Fibroblast of lung (primary cell): ENCODE measurements around the gene JADE2. TPM values are rescaled to one million over a fixed set of nuclear protein-coding genes. Genes with fewer than 3 reads are reported as not detected.
A peak's percentile ranks its signal among the peaks of the same experiment; 100 is the strongest.

Source experiments
- DNase-seq, 2 donors: peaks; one replicate each; pipeline versions ENCODE4 v3.0.0 to v3.0.0-alpha.2; 2010; ENCODE audit warnings: low read depth in 2 of 2
- H2AFZ ChIP-seq: 2 replicates; pipeline ENCODE4 v1.5.1; 2012; ENCODE audit warnings: low read length, control low read depth, inconsistent platforms
- H3K27ac ChIP-seq: 2 replicates; pipeline ENCODE4 v1.5.1; 2011; ENCODE audit warnings: low read length, control low read depth; ENCODE audit not compliant: insufficient read depth
- H3K27me3 ChIP-seq: 2 replicates; pipeline ENCODE4 v1.5.1; 2011; ENCODE audit warnings: mild to moderate bottlenecking, low read length; ENCODE audit not compliant: control insufficient read depth, insufficient read depth
- H3K36me3 ChIP-seq: 2 replicates; pipeline ENCODE4 v1.5.1; 2011; ENCODE audit warnings: low read length; ENCODE audit not compliant: control insufficient read depth, insufficient read depth
- H3K4me1 ChIP-seq: 2 replicates; pipeline ENCODE4 v1.5.1; 2011; ENCODE audit warnings: low read length; ENCODE audit not compliant: control insufficient read depth, insufficient read depth; ENCODE audit errors: extremely low read depth
- H3K4me2 ChIP-seq: 2 replicates; pipeline ENCODE4 v1.5.1; 2011; ENCODE audit warnings: low read length, control low read depth; ENCODE audit not compliant: insufficient read depth; ENCODE audit errors: extremely low read depth
- H3K4me3 ChIP-seq, 4 experiments: fragments of 200-600 bp in 1 of 4; sonication (generic) in 1 of 4; replicated peaks in 1 of 4; 2 replicates each; pipeline ENCODE4 v1.5.1; 2011 to 2016; ENCODE audit warnings: low read length in 4 of 4, low read depth in 3 of 4, mild to moderate bottlenecking in 3 of 4, control low read depth in 2 of 4, inconsistent platforms in 1 of 4, mixed read lengths in 1 of 4; ENCODE audit not compliant: insufficient read depth in 1 of 4; ENCODE audit errors: control extremely low read depth in 1 of 4
- H3K79me2 ChIP-seq: 2 replicates; pipeline ENCODE4 v1.5.1; 2012; ENCODE audit warnings: mild to moderate bottlenecking, low read length, inconsistent platforms; ENCODE audit not compliant: control insufficient read depth, insufficient read depth
- H3K9ac ChIP-seq: 2 replicates; pipeline ENCODE4 v1.5.1; 2011; ENCODE audit warnings: mild to moderate bottlenecking, low read length, control low read depth; ENCODE audit not compliant: insufficient read depth
- H3K9me3 ChIP-seq: 2 replicates; pipeline ENCODE4 v1.5.1; 2012; ENCODE audit warnings: low read depth, low read length; ENCODE audit not compliant: control insufficient read depth, insufficient read depth
- H4K20me1 ChIP-seq: 2 replicates; pipeline ENCODE4 v1.5.1; 2011; ENCODE audit warnings: low read length; ENCODE audit not compliant: control insufficient read depth, insufficient read depth; ENCODE audit errors: extremely low read depth
- EZH2 ChIP-seq: IDR thresholded peaks from 2 replicates; pipeline ENCODE4 v1.5.1; 2012; ENCODE audit warnings: low read length, control low read depth, mild to moderate bottlenecking; ENCODE audit errors: missing control alignments
- polyA plus RNA-seq, 2 donors: library from polyadenylated mRNA; depleted of rRNA in 1 of 2; stranded (reverse) in 1 of 2; unstranded in 1 of 2; fragments of >200 nt; gene quantifications; 2 replicates each; pipeline ENCODE4 v1.2.1, GENCODE V29; 2011 to 2012; ENCODE audit warnings: missing spikeins in 1 of 2
- total RNA-seq: library from RNA; depleted of rRNA; stranded (reverse); fragments of >200 nt; gene quantifications from 2 replicates; pipeline ENCODE4 v1.2.1, GENCODE V29; 2014
- TF ChIP-seq, protein P1 (sequence below), 2 donors: IDR thresholded peaks in 1 of 2; conservative IDR thresholded peaks in 1 of 2; 1 replicate in 1 of 2; 2 replicates in 1 of 2; pipeline ENCODE4 v1.5.1; 2011 to 2012; ENCODE audit warnings: low read length in 2 of 2, control low read depth in 1 of 2, inconsistent platforms in 1 of 2, low read depth in 1 of 2, mild to moderate bottlenecking in 1 of 2

Gene JADE2
- total and polyA plus RNA-seq, 2 donors (not counting 1 experiment from before 2014, with no cell fraction given) = 10.0 to 45.9 TPM

DNA sequence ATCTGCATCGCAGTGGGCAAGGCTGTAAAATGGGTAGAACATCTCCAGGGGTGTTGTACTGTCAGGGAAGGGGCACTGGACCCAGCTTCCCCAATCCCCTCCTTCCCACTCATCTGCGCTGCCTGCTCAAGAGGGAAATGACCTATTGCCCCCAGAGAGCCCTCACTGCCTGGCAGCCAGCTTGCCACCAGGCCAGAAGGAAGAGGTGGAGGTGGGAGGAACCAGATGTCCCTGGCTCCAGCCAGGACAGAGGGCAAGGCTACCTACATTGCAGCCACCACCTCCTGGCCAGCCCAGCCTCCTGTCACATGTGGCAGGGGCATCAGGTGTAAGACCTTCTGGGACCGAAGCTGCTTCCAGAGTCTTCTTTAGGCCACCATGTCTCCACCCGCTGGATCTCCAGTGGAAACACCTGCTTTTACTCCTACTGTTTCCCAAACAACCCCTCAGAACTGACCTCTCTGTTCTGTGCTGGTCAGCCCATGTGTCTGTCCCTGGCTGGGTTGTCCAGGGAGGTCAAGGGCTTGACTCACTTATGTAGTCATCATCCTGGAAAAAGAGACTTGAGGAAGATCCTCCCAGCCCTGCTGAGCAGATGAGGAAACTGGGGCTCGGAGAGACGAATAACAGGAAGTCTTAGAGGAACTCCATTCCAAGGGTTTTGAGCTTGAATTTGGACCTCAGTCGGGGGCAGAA, 42.3 kb downstream of the JADE2 start:
- Histone ChIP-seq H2AFZ (no peak overlapping the region), H3K79me2 (peaks cover 13% of the 10 kb centered on the region), H3K9ac (no peak overlapping the region), H4K20me1 (no peaks in the 10 kb centered on the region), H3K27me3 (no peaks in the 10 kb centered on the region), H3K9me3 (no peaks in the 10 kb centered on the region), H3K36me3 (peaks cover 33% of the 10 kb centered on the region), H3K4me1 (peaks cover 18% of the 10 kb centered on the region), H3K4me2 (peak overlapping the region; percentile 15), H3K4me3 (no peak overlapping the region), H3K27ac (peak overlapping the region; percentile 77)
- DNase-seq = peak; percentile 63 to 64
- TF ChIP-seq, protein P1, sequence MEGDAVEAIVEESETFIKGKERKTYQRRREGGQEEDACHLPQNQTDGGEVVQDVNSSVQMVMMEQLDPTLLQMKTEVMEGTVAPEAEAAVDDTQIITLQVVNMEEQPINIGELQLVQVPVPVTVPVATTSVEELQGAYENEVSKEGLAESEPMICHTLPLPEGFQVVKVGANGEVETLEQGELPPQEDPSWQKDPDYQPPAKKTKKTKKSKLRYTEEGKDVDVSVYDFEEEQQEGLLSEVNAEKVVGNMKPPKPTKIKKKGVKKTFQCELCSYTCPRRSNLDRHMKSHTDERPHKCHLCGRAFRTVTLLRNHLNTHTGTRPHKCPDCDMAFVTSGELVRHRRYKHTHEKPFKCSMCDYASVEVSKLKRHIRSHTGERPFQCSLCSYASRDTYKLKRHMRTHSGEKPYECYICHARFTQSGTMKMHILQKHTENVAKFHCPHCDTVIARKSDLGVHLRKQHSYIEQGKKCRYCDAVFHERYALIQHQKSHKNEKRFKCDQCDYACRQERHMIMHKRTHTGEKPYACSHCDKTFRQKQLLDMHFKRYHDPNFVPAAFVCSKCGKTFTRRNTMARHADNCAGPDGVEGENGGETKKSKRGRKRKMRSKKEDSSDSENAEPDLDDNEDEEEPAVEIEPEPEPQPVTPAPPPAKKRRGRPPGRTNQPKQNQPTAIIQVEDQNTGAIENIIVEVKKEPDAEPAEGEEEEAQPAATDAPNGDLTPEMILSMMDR (conservative IDR thresholded peaks at IDR 0.05 in 1 of 2, IDR thresholded peaks at IDR 0.05 in 1 of 2; ENCODE audit: low read depth in 1 of 2, low read length in 2 of 2) = no peak
- TF ChIP-seq EZH2 = no peak

DNA sequence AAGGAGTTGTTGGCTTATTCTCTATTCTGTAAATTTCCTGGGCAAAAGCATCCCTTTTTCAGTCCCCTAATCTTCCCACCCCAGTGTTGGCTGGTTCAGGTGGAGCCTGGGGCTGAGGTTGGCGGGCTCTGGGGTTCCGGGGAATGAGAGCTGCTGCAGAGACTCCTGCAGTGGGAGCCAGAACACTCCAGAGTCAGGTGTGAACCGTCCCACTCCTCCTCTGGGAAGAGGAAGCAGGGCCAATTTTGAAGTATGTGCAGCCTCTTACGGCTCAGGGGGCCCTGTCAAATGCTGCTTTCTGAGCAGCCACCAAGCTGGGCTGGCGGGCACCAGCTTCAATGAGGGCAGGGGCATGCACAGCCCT, 42.8 kb downstream of the JADE2 start:
- H2AFZ ChIP-seq = no peak overlapping the region

GRCh38 chr5:134568761-134569695, 43.6 kb downstream of the JADE2 start:
- Histone ChIP-seq H3K4me1 (peaks cover 18% of the 10 kb centered on the region), H3K36me3 (peaks cover 33% of the 10 kb centered on the region), H3K9ac (no peak overlapping the region), H3K9me3 (no peaks in the 10 kb centered on the region), H3K4me2 (peak overlapping the region; percentile 54), H3K4me3 (no peak overlapping the region), H4K20me1 (no peaks in the 10 kb centered on the region), H3K27ac (peak overlapping the region; percentile 77), H2AFZ (no peak overlapping the region), H3K27me3 (no peaks in the 10 kb centered on the region), H3K79me2 (peaks cover 13% of the 10 kb centered on the region)
- peak; percentile 38 to 74 for DNase-seq
- TF ChIP-seq, protein P1 (conservative IDR thresholded peaks at IDR 0.05 in 1 of 2, IDR thresholded peaks at IDR 0.05 in 1 of 2; ENCODE audit: low read depth in 1 of 2, low read length in 2 of 2) = no peak
- TF ChIP-seq EZH2 = no peak

More for the DNA sequence above, 42.8 kb downstream of the JADE2 start:
- Histone ChIP-seq H3K36me3 (peaks cover 32% of the 10 kb centered on the region), H3K4me3 (no peak overlapping the region), H3K27ac (peak overlapping the region; percentile 77), H3K4me2 (peak overlapping the region; percentile 54), H4K20me1 (no peaks in the 10 kb centered on the region), H3K4me1 (peaks cover 18% of the 10 kb centered on the region), H3K79me2 (peaks cover 13% of the 10 kb centered on the region), H3K9ac (no peak overlapping the region), H3K9me3 (no peaks in the 10 kb centered on the region), H3K27me3 (no peaks in the 10 kb centered on the region)
- no peak for DNase-seq
- TF ChIP-seq EZH2 = no peak
- TF ChIP-seq, protein P1 (conservative IDR thresholded peaks at IDR 0.05 in 1 of 2, IDR thresholded peaks at IDR 0.05 in 1 of 2; ENCODE audit: low read depth in 1 of 2, low read length in 2 of 2) = no peak
